ENCODE measurements around the gene CORO2B. TPM values are rescaled to one million over a fixed set of nuclear protein-coding genes. Genes with fewer than 3 reads are reported as not detected.

CORO2B gene
- total and polyA plus RNA-seq, 2 experiments from 2014 or later = 1.6 to 4.6 TPM

DNA sequence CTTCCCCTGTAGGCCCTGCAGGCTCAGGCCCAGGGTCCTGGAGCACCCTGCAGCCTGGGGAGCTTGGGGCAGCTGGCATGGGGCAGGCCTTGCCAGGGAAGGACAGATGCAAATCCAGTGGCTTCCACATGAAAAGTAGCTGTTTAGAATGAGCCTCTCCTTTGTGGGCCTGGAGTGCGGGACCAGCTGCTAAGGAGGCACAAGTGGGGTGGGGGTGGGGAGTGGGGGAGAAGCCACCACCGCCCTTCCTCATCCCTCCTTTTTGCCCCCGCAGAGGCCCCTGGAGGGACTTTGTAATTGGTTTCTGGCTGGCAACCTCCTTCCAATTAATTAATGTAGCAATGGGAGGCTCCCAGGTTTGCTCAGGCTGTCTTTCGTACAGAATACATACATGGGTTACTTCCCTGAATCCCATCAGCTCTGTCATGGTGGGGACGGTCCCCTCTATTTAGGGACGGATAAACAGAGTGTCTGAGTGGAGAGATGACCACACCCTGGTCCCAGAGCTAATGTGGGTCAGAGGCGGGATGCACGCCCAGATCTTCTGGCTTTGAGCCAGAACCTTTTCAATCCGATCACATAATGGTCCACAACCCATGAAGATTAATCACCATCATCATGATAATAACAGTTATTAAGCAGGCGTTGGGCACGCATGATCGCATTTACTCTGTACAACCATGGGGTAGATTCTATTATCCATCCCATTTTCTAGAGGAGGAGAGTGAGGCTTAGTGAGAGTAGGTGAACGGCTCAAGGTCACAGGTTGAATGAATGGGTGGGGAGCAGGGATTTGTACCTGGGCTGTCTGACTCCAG lies 6.2 kb downstream of the CORO2B start:
- no peaks in the 10 kb centered on the region for H4K20me1 ChIP-seq (replicated peaks; ENCODE audit: insufficient read depth)
- Mint-ChIP-seq H3K4me3 (no peak overlapping the region), H3K36me3 (ENCODE audit: low read depth) (no peaks in the 10 kb centered on the region), H3K27ac (no peak overlapping the region), H3K27me3 (ENCODE audit: insufficient read depth, low read depth, poor library complexity) (peaks cover 17% of the 10 kb centered on the region), H3K9me3 (no peaks in the 10 kb centered on the region), H3K4me1 (peaks cover 54% of the 10 kb centered on the region)
- H3K27me3 ChIP-seq (ENCODE audit: insufficient read depth) = peaks cover 14% of the 10 kb centered on the region
- H3F3A ChIP-seq (replicated peaks; ENCODE audit: low read depth) = 0 out of 2 replicates have a peak, but pooled peaks cover under 1% of the 10 kb centered on the region
- H3K4me1 ChIP-seq (ENCODE audit: insufficient read depth) = peaks cover 13% of the 10 kb centered on the region; the same call in 1 of the 2 replicates
- H3K36me3 ChIP-seq (ENCODE audit: insufficient read depth) = no peaks in the 10 kb centered on the region
- no peak overlapping the region for H2AFZ ChIP-seq
- TF ChIP-seq POLR2AphosphoS5 (IDR thresholded peaks at IDR 0.05; ENCODE audit: low read depth) = no peak
- TF ChIP-seq JUNB (IDR thresholded peaks at IDR 0.05; ENCODE audit: unreplicated experiment) = no peak
- TF ChIP-seq ZNF331 (CRISPR knock-in tag; IDR thresholded peaks at IDR 0.05; ENCODE audit: low read depth) = no peak
- no peak for TF ChIP-seq STAT1 (IDR thresholded peaks at IDR 0.05; ENCODE audit: unreplicated experiment)
- TF ChIP-seq ZNF114 (CRISPR knock-in tag; IDR thresholded peaks at IDR 0.05) = no peak
- TF ChIP-seq, protein P1, sequence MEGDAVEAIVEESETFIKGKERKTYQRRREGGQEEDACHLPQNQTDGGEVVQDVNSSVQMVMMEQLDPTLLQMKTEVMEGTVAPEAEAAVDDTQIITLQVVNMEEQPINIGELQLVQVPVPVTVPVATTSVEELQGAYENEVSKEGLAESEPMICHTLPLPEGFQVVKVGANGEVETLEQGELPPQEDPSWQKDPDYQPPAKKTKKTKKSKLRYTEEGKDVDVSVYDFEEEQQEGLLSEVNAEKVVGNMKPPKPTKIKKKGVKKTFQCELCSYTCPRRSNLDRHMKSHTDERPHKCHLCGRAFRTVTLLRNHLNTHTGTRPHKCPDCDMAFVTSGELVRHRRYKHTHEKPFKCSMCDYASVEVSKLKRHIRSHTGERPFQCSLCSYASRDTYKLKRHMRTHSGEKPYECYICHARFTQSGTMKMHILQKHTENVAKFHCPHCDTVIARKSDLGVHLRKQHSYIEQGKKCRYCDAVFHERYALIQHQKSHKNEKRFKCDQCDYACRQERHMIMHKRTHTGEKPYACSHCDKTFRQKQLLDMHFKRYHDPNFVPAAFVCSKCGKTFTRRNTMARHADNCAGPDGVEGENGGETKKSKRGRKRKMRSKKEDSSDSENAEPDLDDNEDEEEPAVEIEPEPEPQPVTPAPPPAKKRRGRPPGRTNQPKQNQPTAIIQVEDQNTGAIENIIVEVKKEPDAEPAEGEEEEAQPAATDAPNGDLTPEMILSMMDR (conservative IDR thresholded peaks at IDR 0.05; ENCODE audit: low read depth in 2 of 2) = no peak
- no peak for TF ChIP-seq CREB1 (CRISPR knock-in tag; IDR thresholded peaks at IDR 0.05; ENCODE audit: low read depth)
- no peak for TF ChIP-seq EZH2 (IDR thresholded peaks at IDR 0.05; ENCODE audit: low read depth, unreplicated experiment)
- TF ChIP-seq EZH2phosphoT487 (IDR thresholded peaks at IDR 0.05; ENCODE audit: unreplicated experiment) = no peak
- TF ChIP-seq, protein P2, sequence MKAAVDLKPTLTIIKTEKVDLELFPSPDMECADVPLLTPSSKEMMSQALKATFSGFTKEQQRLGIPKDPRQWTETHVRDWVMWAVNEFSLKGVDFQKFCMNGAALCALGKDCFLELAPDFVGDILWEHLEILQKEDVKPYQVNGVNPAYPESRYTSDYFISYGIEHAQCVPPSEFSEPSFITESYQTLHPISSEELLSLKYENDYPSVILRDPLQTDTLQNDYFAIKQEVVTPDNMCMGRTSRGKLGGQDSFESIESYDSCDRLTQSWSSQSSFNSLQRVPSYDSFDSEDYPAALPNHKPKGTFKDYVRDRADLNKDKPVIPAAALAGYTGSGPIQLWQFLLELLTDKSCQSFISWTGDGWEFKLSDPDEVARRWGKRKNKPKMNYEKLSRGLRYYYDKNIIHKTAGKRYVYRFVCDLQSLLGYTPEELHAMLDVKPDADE (IDR thresholded peaks at IDR 0.05) = no peak
- no peak for TF ChIP-seq NANOG (IDR thresholded peaks at IDR 0.05; ENCODE audit: borderline replicate concordance)
- TF ChIP-seq, protein P3, sequence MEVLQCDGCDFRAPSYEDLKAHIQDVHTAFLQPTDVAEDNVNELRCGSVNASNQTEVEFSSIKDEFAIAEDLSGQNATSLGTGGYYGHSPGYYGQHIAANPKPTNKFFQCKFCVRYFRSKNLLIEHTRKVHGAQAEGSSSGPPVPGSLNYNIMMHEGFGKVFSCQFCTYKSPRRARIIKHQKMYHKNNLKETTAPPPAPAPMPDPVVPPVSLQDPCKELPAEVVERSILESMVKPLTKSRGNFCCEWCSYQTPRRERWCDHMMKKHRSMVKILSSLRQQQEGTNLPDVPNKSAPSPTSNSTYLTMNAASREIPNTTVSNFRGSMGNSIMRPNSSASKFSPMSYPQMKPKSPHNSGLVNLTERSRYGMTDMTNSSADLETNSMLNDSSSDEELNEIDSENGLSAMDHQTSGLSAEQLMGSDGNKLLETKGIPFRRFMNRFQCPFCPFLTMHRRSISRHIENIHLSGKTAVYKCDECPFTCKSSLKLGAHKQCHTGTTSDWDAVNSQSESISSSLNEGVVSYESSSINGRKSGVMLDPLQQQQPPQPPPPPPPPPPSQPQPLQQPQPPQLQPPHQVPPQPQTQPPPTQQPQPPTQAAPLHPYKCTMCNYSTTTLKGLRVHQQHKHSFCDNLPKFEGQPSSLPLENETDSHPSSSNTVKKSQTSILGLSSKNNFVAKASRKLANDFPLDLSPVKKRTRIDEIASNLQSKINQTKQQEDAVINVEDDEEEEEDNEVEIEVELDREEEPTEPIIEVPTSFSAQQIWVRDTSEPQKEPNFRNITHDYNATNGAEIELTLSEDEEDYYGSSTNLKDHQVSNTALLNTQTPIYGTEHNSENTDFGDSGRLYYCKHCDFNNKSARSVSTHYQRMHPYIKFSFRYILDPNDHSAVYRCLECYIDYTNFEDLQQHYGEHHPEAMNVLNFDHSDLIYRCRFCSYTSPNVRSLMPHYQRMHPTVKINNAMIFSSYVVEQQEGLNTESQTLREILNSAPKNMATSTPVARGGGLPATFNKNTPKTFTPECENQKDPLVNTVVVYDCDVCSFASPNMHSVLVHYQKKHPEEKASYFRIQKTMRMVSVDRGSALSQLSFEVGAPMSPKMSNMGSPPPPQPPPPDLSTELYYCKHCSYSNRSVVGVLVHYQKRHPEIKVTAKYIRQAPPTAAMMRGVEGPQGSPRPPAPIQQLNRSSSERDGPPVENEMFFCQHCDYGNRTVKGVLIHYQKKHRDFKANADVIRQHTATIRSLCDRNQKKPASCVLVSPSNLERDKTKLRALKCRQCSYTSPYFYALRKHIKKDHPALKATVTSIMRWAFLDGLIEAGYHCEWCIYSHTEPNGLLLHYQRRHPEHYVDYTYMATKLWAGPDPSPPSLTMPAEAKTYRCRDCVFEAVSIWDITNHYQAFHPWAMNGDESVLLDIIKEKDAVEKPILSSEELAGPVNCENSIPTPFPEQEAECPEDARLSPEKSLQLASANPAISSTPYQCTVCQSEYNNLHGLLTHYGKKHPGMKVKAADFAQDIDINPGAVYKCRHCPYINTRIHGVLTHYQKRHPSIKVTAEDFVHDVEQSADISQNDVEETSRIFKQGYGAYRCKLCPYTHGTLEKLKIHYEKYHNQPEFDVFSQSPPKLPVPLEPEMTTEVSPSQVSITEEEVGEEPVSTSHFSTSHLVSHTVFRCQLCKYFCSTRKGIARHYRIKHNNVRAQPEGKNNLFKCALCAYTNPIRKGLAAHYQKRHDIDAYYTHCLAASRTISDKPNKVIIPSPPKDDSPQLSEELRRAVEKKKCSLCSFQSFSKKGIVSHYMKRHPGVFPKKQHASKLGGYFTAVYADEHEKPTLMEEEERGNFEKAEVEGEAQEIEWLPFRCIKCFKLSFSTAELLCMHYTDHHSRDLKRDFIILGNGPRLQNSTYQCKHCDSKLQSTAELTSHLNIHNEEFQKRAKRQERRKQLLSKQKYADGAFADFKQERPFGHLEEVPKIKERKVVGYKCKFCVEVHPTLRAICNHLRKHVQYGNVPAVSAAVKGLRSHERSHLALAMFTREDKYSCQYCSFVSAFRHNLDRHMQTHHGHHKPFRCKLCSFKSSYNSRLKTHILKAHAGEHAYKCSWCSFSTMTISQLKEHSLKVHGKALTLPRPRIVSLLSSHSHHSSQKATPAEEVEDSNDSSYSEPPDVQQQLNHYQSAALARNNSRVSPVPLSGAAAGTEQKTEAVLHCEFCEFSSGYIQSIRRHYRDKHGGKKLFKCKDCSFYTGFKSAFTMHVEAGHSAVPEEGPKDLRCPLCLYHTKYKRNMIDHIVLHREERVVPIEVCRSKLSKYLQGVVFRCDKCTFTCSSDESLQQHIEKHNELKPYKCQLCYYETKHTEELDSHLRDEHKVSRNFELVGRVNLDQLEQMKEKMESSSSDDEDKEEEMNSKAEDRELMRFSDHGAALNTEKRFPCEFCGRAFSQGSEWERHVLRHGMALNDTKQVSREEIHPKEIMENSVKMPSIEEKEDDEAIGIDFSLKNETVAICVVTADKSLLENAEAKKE (CRISPR knock-in tag; IDR thresholded peaks at IDR 0.05) = no peak
- TF ChIP-seq, protein P4, sequence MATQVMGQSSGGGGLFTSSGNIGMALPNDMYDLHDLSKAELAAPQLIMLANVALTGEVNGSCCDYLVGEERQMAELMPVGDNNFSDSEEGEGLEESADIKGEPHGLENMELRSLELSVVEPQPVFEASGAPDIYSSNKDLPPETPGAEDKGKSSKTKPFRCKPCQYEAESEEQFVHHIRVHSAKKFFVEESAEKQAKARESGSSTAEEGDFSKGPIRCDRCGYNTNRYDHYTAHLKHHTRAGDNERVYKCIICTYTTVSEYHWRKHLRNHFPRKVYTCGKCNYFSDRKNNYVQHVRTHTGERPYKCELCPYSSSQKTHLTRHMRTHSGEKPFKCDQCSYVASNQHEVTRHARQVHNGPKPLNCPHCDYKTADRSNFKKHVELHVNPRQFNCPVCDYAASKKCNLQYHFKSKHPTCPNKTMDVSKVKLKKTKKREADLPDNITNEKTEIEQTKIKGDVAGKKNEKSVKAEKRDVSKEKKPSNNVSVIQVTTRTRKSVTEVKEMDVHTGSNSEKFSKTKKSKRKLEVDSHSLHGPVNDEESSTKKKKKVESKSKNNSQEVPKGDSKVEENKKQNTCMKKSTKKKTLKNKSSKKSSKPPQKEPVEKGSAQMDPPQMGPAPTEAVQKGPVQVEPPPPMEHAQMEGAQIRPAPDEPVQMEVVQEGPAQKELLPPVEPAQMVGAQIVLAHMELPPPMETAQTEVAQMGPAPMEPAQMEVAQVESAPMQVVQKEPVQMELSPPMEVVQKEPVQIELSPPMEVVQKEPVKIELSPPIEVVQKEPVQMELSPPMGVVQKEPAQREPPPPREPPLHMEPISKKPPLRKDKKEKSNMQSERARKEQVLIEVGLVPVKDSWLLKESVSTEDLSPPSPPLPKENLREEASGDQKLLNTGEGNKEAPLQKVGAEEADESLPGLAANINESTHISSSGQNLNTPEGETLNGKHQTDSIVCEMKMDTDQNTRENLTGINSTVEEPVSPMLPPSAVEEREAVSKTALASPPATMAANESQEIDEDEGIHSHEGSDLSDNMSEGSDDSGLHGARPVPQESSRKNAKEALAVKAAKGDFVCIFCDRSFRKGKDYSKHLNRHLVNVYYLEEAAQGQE (IDR thresholded peaks at IDR 0.05; ENCODE audit: unreplicated experiment) = no peak
- ATAC-seq (no peak), DNase-seq (ENCODE audit: low spot score) (no peak)
- no peaks in the 10 kb centered on the region for H3K79me2 ChIP-seq (replicated peaks; ENCODE audit: insufficient read depth)
- H3K27ac ChIP-seq (ENCODE audit: low read depth) = no peak overlapping the region
- H3K4me3 ChIP-seq = no peak overlapping the region
- no peak overlapping the region for H3K4me2 ChIP-seq
- H3K9me2 ChIP-seq (ENCODE audit: insufficient read depth) = no peaks in the 10 kb centered on the region

Measured in GM23338 (cell line).